Measurements from ENCODE around the gene GAS7.

GAS7 gene

DNA sequence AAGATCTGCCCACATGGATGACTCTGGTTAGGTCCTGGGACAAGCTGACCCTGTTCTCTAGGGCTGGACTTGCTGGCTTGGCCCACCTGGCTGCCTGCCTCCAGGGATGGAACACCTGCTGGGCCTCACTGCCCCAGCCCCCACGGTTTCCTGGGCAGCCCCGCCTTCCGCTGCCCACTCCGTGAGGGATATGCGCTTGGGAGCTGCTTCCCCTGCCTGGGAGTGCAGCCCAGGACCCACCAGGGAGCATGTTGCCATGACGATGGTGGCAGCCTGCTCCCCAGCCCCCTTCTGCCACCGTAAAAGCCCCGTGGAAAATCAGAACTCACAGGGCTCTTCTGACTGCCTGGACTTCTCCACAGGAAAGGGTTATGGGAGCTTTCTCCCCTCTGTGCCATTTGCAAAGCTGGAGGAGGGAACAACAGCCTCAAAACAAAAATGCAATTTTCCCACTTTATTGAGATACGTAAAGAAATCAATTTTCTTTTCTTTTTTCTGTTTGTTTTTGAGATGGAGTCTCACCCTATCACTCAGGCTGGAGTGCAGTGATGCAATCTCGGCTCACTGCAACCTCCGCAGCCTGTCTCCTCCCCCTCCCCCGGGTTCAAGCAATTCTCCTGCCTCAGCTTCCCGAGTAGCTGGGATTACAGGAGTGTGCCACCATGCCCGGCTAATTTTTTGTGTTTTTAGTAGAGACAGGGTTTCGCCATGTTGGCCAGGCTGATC, 18.0 kb upstream of the GAS7 start:
- H3K4me3 ChIP-seq (replicated peaks in 1 of 2; ENCODE audit: low read depth in 2 of 2, low read length in 2 of 2) = no peak overlapping the region
- DNase-seq (ENCODE audit: low read depth in 2 of 2) = no peak
- TF ChIP-seq, protein P1, sequence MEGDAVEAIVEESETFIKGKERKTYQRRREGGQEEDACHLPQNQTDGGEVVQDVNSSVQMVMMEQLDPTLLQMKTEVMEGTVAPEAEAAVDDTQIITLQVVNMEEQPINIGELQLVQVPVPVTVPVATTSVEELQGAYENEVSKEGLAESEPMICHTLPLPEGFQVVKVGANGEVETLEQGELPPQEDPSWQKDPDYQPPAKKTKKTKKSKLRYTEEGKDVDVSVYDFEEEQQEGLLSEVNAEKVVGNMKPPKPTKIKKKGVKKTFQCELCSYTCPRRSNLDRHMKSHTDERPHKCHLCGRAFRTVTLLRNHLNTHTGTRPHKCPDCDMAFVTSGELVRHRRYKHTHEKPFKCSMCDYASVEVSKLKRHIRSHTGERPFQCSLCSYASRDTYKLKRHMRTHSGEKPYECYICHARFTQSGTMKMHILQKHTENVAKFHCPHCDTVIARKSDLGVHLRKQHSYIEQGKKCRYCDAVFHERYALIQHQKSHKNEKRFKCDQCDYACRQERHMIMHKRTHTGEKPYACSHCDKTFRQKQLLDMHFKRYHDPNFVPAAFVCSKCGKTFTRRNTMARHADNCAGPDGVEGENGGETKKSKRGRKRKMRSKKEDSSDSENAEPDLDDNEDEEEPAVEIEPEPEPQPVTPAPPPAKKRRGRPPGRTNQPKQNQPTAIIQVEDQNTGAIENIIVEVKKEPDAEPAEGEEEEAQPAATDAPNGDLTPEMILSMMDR (IDR thresholded peaks at IDR 0.05; ENCODE audit: low read depth, low read length) = no peak

DNA sequence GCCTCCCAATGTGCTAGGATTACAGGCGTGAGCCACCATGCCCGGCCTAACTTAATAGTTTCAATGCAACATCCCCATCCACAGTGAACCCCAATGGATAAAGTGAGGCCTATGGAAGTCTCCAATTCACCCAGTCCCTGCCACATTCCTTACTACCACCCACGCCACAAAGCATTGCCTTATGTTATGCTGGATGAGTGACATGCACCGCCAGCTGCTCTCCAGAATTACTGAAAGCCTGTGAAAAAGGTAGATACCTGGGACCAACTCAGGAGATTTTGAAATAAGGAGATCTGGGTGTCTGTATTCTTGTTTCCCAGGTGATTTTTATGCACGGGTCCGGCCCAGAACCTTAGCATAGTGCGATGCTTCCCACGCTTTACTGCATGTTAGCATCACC, 16.9 kb upstream of the GAS7 start:
- TF ChIP-seq, protein P1 (IDR thresholded peaks at IDR 0.05; ENCODE audit: low read depth, low read length) = no peak

DNA sequence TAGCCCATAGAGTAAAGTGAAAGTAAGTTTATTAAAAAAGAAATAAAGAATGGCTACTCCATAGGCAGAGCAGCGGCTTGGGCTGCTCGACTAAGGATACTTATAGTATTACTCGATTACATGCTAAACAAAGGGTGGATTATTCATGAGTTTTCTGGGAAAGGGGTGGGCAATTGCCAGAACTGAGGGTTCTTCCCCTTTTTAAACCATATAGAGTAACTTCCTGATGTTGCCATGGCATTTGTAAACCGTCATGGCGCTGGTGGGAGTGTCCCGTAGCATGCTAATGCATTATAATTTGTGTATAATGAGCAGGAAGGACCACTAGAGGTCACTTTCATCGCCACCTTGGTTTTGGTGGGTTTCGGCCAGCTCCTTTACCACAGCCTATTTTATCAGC, 13.3 kb upstream of the GAS7 start:
- TF ChIP-seq, protein P1 (IDR thresholded peaks at IDR 0.05; ENCODE audit: low read depth, low read length) = no peak
- no peak for DNase-seq (ENCODE audit: low read depth in 2 of 2)

More for the DNA sequence above, 16.9 kb upstream of the GAS7 start:
- no peak for DNase-seq (ENCODE audit: low read depth in 2 of 2)
- H3K4me3 ChIP-seq (replicated peaks in 1 of 2; ENCODE audit: low read depth in 2 of 2, low read length in 2 of 2) = no peak overlapping the region

DNA sequence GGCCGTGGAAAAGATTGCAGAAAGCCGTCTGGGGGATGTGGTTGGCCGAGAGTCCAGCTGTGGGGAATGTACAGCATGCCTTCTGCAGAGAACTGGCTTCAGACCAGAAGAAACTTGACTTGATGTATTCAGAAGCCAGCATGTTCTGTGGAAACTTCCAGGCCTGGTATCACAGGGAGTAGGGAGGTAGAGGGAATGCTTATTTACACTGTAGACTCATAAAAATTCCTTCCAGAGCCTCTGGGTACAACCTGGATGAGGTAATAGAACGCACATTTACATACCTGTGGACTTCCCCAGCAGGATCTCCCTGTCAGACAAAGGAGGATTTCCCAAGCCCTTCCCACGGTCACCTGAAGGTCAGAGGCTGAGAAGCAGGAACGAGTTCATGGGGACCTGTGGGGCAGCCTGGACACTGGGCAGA, 11.8 kb upstream of the GAS7 start:
- TF ChIP-seq, protein P1 (IDR thresholded peaks at IDR 0.05; ENCODE audit: low read depth, low read length) = no peak
- DNase-seq (ENCODE audit: low read depth in 2 of 2) = peak in 1 of 2 donors; percentile 86

More for the DNA sequence above, 13.3 kb upstream of the GAS7 start:
- no peak overlapping the region for H3K4me3 ChIP-seq (replicated peaks in 1 of 2; ENCODE audit: low read depth in 2 of 2, low read length in 2 of 2)

DNA sequence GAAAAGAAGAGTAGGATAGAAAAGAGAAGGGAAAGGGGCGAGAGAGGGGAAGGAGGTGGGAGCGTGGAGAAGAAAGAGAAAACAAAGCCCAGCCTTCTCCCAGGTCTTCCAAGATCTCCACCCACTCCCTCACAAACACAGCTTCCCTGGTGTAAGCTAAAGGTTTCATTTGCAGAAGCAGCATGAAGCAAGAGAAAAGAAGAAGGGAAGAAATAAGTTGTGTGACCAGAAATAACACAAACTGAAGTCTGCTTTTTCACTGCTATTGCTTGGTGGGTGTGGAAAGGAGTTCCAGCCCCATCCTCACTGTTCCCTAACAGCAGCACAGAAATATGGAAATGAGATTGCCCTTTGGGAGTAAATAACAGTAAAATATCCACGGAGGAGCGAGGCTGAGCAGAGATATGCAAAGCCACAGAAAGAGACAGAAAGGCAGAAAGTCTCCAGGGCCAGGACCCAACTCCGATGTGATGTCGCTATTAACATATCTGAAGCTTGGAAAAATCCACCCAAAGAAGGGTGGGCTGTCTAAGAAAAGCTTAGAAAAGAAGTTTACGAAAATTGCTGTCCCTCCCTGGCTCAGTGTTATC, 10.3 kb upstream of the GAS7 start:
- H3K4me3 ChIP-seq (replicated peaks in 1 of 2; ENCODE audit: low read depth in 2 of 2, low read length in 2 of 2) = no peak overlapping the region
- TF ChIP-seq, protein P1 (IDR thresholded peaks at IDR 0.05; ENCODE audit: low read depth, low read length) = no peak
- DNase-seq (ENCODE audit: low read depth in 2 of 2) = no peak

More for the DNA sequence above, 11.8 kb upstream of the GAS7 start:
- no peak overlapping the region for H3K4me3 ChIP-seq (replicated peaks in 1 of 2; ENCODE audit: low read depth in 2 of 2, low read length in 2 of 2)

DNA sequence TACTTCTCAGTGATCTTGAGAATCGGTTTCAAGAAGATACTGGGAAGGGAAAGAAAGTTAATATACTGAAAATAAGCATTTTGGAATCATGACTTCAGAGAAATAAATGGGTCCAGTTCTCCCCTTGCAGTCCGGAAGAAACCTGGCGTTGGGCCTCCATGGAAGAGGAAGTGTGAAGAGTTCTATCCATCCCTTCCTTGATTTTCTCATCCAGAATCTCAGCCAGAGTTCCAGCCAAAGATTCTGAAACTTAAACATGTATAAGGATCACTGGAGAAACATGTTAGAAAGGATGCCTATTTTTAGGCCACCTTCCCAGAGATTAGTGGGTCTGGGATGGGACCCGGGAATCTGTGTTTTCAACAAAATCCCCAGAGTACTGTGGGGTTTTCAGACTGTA, 8.7 kb upstream of the GAS7 start:
- TF ChIP-seq, protein P1 (IDR thresholded peaks at IDR 0.05; ENCODE audit: low read depth, low read length) = no peak
- H3K4me3 ChIP-seq (replicated peaks in 1 of 2; ENCODE audit: low read depth in 2 of 2, low read length in 2 of 2) = no peak overlapping the region
- DNase-seq (ENCODE audit: low read depth in 2 of 2) = no peak
